OCI-LY1 (cell line): Measurements from ENCODE around the gene HIRIP3.

Source experiments
- H2AFZ ChIP-seq: fragments of 200-600 bp; sonication (generic), shearing (Covaris generic); 2 replicates; pipeline ENCODE4 v1.6.0; 2014; ENCODE audit warnings: antibody characterized with exemption, mild to moderate bottlenecking, low read length
- H3F3A ChIP-seq: fragments of 200-600 bp; sonication (generic), shearing (Covaris generic); 2 replicates; pipeline ENCODE4 v1.6.0; 2014; ENCODE audit warnings: mild to moderate bottlenecking, antibody characterized with exemption, low read length, moderate library complexity; ENCODE audit not compliant: insufficient read depth
- H3K27ac ChIP-seq: fragments of 200-600 bp; sonication (generic); 2 replicates; pipeline ENCODE4 v1.5.1; 2014; ENCODE audit warnings: low read length, mixed run types, mild to moderate bottlenecking, low read depth; ENCODE audit not compliant: poor library complexity, severe bottlenecking
- H3K27me3 ChIP-seq: fragments of 200-600 bp; sonication (generic); 2 replicates; pipeline ENCODE4 v1.6.0; 2014; ENCODE audit warnings: antibody characterized with exemption, mild to moderate bottlenecking, low read length, moderate library complexity; ENCODE audit not compliant: insufficient read depth
- H3K36me3 ChIP-seq: fragments of 200-600 bp; sonication (generic); 2 replicates; pipeline ENCODE4 v1.6.1; 2014; ENCODE audit warnings: mild to moderate bottlenecking, antibody characterized with exemption, low read length, moderate library complexity, mixed read lengths; ENCODE audit not compliant: insufficient read depth
- H3K4me1 ChIP-seq: fragments of 200-600 bp; sonication (generic); 2 replicates; pipeline ENCODE4 v1.5.1; 2014; ENCODE audit warnings: mild to moderate bottlenecking, low read length, moderate library complexity; ENCODE audit not compliant: insufficient read depth, severe bottlenecking
- H3K4me2 ChIP-seq: fragments of 200-600 bp; sonication (generic), shearing (Covaris generic); 2 replicates; pipeline ENCODE4 v1.6.1; 2014; ENCODE audit warnings: low read length
- H3K4me3 ChIP-seq: fragments of 200-600 bp; sonication (generic); 2 replicates; pipeline ENCODE4 v1.5.1; 2014; ENCODE audit warnings: low read length, low read depth, mild to moderate bottlenecking, mixed read lengths; ENCODE audit not compliant: poor library complexity, severe bottlenecking
- H3K79me2 ChIP-seq: fragments of 200-600 bp; shearing (Covaris generic); 2 replicates; pipeline ENCODE4 v1.6.1; 2016; ENCODE audit warnings: mixed run types, low read length, mixed read lengths; ENCODE audit not compliant: insufficient read depth
- H3K9ac ChIP-seq: fragments of 200-600 bp; sonication (generic), shearing (Covaris generic); 2 replicates; pipeline ENCODE4 v1.6.1; 2014; ENCODE audit warnings: mild to moderate bottlenecking, low read length, mixed read lengths
- H3K9me2 ChIP-seq: fragments of 200-600 bp; sonication (generic), shearing (Covaris generic); 2 replicates; pipeline ENCODE4 v1.6.1; 2014; ENCODE audit warnings: low read depth, mild to moderate bottlenecking, low read length, mixed read lengths
- H3K9me3 ChIP-seq: fragments of 200-600 bp; shearing (Covaris generic); 2 replicates; pipeline ENCODE4 v1.6.1; 2014; ENCODE audit warnings: low read length, mixed read lengths
- H4K20me1 ChIP-seq: fragments of 200-600 bp; sonication (generic), shearing (Covaris generic); 2 replicates; pipeline ENCODE4 v1.6.0; 2016; ENCODE audit warnings: mild to moderate bottlenecking, low read length; ENCODE audit not compliant: insufficient read depth
- EZH2 ChIP-seq: fragments of 200-600 bp; sonication (generic), shearing (Covaris generic); IDR thresholded peaks from 2 replicates; pipeline ENCODE4 v1.8.0; 2017; ENCODE audit warnings: borderline replicate concordance, mixed run types, mild to moderate bottlenecking, antibody characterized with exemption, low read length, moderate library complexity, mixed read lengths
- TF ChIP-seq, protein P1 (sequence below): fragments of 200-600 bp; sonication (generic), shearing (Covaris generic); IDR thresholded peaks from 2 replicates; pipeline ENCODE4 v1.5.1; 2017; ENCODE audit warnings: mild to moderate bottlenecking, antibody characterized with exemption, low read length, moderate library complexity, mixed read lengths

Gene HIRIP3

GRCh38 chr16:29984137-29984763 lies 11.2 kb downstream of the HIRIP3 start:
- H3K4me2 ChIP-seq = no peak overlapping the region
- no peak overlapping the region for H3K27ac ChIP-seq
- no peaks in the 10 kb centered on the region for H3K9me3 ChIP-seq
- TF ChIP-seq, protein P1, sequence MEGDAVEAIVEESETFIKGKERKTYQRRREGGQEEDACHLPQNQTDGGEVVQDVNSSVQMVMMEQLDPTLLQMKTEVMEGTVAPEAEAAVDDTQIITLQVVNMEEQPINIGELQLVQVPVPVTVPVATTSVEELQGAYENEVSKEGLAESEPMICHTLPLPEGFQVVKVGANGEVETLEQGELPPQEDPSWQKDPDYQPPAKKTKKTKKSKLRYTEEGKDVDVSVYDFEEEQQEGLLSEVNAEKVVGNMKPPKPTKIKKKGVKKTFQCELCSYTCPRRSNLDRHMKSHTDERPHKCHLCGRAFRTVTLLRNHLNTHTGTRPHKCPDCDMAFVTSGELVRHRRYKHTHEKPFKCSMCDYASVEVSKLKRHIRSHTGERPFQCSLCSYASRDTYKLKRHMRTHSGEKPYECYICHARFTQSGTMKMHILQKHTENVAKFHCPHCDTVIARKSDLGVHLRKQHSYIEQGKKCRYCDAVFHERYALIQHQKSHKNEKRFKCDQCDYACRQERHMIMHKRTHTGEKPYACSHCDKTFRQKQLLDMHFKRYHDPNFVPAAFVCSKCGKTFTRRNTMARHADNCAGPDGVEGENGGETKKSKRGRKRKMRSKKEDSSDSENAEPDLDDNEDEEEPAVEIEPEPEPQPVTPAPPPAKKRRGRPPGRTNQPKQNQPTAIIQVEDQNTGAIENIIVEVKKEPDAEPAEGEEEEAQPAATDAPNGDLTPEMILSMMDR = no peak
- no peak for TF ChIP-seq EZH2
- H3F3A ChIP-seq = no peaks in the 10 kb centered on the region
- no peaks in the 10 kb centered on the region for H3K27me3 ChIP-seq
- no peaks in the 10 kb centered on the region for H3K9me2 ChIP-seq
- no peak overlapping the region for H3K4me3 ChIP-seq
- no peaks in the 10 kb centered on the region for H4K20me1 ChIP-seq
- no peak overlapping the region for H3K9ac ChIP-seq
- no peaks in the 10 kb centered on the region for H3K79me2 ChIP-seq
- peaks cover 100% of the 10 kb centered on the region for H3K36me3 ChIP-seq
- no peak overlapping the region for H2AFZ ChIP-seq
- H3K4me1 ChIP-seq = no peaks in the 10 kb centered on the region

DNA sequence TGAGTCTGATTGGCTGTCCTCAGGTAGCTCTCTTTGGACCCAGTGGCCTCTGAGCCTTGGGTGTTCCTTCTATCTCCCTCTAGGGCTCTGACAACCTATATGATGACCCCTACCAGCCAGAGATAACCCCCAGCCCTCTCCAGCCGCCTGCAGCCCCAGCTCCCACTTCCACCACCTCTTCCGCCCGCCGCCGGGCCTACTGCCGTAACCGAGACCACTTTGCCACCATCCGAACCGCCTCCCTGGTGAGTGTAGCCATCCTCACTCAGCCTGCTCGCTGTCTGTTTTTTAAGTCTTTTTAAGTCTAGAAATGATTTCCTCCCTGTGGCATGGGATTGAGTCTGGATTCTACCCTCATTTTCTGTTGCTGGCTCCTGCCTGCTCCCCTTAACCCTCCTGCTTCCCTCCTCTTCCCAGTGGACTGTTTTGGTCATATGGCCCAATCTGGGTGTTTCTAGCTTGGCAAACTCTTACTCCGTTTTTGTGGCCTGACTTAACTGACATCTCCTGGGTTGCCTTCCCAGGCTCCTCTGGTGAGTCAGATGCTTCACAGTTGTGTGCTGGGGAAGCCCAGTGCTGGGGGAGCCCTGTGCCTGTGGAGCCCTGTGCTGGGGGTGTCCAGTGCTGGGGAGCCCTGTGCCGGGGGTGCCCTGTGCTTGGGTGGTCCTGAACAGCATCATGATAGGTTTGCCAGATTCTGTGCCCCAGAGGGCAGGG lies 11.8 kb downstream of the HIRIP3 start:
- Histone ChIP-seq H3F3A (no peaks in the 10 kb centered on the region), H3K9ac (no peak overlapping the region), H3K4me1 (no peaks in the 10 kb centered on the region), H3K4me3 (no peak overlapping the region), H3K79me2 (no peaks in the 10 kb centered on the region), H3K4me2 (no peak overlapping the region), H3K36me3 (peaks cover 100% of the 10 kb centered on the region), H4K20me1 (no peaks in the 10 kb centered on the region), H3K27ac (no peak overlapping the region), H2AFZ (no peak overlapping the region), H3K9me3 (no peaks in the 10 kb centered on the region), H3K27me3 (no peaks in the 10 kb centered on the region), H3K9me2 (no peaks in the 10 kb centered on the region)
- TF ChIP-seq, protein P1 = no peak
- no peak for TF ChIP-seq EZH2

- H3F3A ChIP-seq = no peaks in the 10 kb centered on the region
- no peak overlapping the region for H2AFZ ChIP-seq
- H3K27ac ChIP-seq = no peak overlapping the region
- TF ChIP-seq, protein P1 = no peak
- no peak for TF ChIP-seq EZH2
- H3K36me3 ChIP-seq = peaks cover 100% of the 10 kb centered on the region
- H3K79me2 ChIP-seq = no peaks in the 10 kb centered on the region
- H3K27me3 ChIP-seq = no peaks in the 10 kb centered on the region
- no peak overlapping the region for H3K9ac ChIP-seq
- H3K9me3 ChIP-seq = no peaks in the 10 kb centered on the region
- H3K9me2 ChIP-seq = no peaks in the 10 kb centered on the region
- H3K4me3 ChIP-seq = no peak overlapping the region
- no peaks in the 10 kb centered on the region for H4K20me1 ChIP-seq
- no peaks in the 10 kb centered on the region for H3K4me1 ChIP-seq
- H3K4me2 ChIP-seq = no peak overlapping the region
Measured at GRCh38 chr16:29982560-29983419, 12.6 kb downstream of the HIRIP3 start.
